ENCODE data around the gene DDX43.
"Not testable (repeated sequence)": the region's sequence is repeated elsewhere in the genome, so short reads cannot be mapped to it uniquely, and the experiment has no call there.

DDX43 gene

GRCh38 chr6:73394577-73395354, at the start of gene DDX43:
DDX43 (plus strand) TSS chr6:73394828; CDS start chr6:73394906, 78 bp downstream.
- in situ Hi-C loops (cut with MboI; ENCODE audit: low pct_unique_long_range_greater_than_20kb, low sequenced_read_pairs): no loop called here
- no peak for DNase-seq

GRCh38 chr6:73348550-73349204, 46.0 kb upstream of the DDX43 start:
- no peak for DNase-seq
- in situ Hi-C loops (cut with MboI; ENCODE audit: low pct_unique_long_range_greater_than_20kb, low sequenced_read_pairs): no loop called here

- in situ Hi-C loops (cut with MboI; ENCODE audit: low pct_unique_long_range_greater_than_20kb, low sequenced_read_pairs): no loop called here
- DNase-seq: no peak
Measured at GRCh38 chr6:73349311-73349710, 45.3 kb upstream of the DDX43 start.

GRCh38 chr6:73353636-73354593, 40.7 kb upstream of the DDX43 start, which contains the start of gene DPPA5:
DPPA5 (minus strand) TSS chr6:73354276; CDS start chr6:73354225, 51 bp downstream.
- DNase-seq: no peak
- in situ Hi-C loops (cut with MboI; ENCODE audit: low pct_unique_long_range_greater_than_20kb, low sequenced_read_pairs): no loop called here

DNA sequence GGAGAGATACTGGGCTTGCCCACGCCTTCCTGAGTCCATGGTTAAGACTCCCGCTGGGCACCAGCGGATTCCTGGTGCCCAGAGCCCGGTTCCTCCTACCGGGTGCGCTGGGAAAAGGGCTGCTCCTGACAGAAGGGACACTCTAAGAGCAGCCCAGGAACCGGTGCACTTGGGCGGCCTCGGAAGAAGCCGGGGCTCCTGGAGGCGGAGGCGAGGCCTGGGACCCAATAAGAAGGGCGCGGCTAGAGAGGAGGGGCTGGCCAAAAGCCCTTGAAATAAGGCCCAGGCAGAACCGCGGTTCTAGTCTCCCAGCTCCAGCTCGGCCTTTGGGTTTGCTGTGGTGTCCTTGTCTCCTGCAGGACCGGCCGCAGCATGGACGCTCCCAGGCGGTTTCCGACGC, 32.3 kb upstream of the DDX43 start, which contains the start of gene KHDC3L:
TSS of gene KHDC3L (plus strand) at position 301 of the 400 bp plus-strand sequence. CDS start at position 373, 72 bp downstream.
- DNase-seq: no peak
- in situ Hi-C loops (cut with MboI; ENCODE audit: low pct_unique_long_range_greater_than_20kb, low sequenced_read_pairs): no loop called here

DNA sequence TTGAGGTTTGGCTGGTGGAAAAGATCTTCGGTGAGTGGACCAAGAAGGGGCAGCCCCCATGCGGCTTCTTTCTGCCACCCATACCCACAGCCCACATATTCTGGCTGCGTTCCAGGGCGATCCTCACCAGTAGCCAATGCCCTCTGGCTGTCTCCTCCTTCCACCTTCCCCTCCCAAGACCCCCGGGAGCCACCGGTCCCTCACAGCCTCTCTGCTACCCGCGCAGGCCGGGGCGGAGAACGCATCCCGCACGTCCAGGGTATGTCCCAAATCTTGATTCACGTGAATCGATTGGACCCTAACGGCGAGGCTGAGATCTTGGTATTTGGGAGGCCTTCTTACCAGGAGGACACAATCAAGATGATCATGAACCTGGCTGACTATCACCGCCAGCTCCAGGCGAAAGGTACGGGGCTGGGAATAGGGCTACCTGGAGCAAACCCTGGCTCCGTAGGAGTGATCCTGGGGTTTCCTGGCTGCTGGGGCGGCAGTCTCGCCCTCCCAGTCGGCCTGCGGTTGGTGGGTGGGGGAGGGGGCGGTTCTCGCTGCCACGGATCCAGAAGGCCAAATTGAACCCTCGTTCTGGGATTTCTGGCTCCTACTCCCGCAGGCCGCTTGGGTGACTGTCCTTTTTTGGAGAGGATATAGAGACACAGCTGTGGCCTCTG, 31.6 kb upstream of the DDX43 start:
- in situ Hi-C loops (cut with MboI; ENCODE audit: low pct_unique_long_range_greater_than_20kb, low sequenced_read_pairs): no loop called here
- no peak for DNase-seq

GRCh38 chr6:73363537-73363875, 31.1 kb upstream of the DDX43 start:
- in situ Hi-C loops (cut with MboI; ENCODE audit: low pct_unique_long_range_greater_than_20kb, low sequenced_read_pairs): no loop called here
- DNase-seq: no peak

- no peak for DNase-seq
- in situ Hi-C loops (cut with MboI; ENCODE audit: low pct_unique_long_range_greater_than_20kb, low sequenced_read_pairs): no loop called here
Measured at GRCh38 chr6:73364121-73364520, 30.5 kb upstream of the DDX43 start.

GRCh38 chr6:73364549-73364948, 30.1 kb upstream of the DDX43 start:
- no peak for DNase-seq
- in situ Hi-C loops (cut with MboI; ENCODE audit: low pct_unique_long_range_greater_than_20kb, low sequenced_read_pairs): no loop called here

DNA sequence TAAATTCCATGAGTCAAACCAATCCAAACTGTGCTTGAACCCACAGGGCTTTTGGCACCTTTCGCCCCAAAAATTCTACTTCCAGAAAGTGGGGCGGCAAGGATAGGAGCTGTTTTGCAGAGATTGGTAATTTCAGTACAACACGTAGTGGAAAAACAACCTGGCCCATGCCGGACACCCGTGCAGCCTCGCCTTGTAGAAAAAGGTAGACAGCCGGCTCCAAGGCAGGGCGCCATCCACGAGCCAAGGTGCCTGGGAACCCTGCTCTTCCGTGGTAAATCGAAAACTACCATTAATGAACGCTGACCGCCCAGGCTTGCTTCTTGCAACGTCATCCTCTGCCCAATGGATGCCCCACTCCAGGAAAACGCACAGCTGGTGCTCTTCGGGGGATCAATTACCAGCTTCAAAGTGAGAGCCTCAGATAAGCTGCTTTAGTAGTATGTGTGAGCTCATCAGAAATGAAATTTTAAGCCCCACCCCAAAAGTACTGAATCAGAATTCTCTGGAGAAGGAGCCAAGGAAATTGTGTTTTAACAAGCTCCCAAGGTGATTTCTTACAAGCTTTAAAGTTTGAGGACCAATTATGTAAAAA, 26.8 kb upstream of the DDX43 start:
- in situ Hi-C loops (cut with MboI; ENCODE audit: low pct_unique_long_range_greater_than_20kb, low sequenced_read_pairs): no loop called here
- DNase-seq: no peak

DNA sequence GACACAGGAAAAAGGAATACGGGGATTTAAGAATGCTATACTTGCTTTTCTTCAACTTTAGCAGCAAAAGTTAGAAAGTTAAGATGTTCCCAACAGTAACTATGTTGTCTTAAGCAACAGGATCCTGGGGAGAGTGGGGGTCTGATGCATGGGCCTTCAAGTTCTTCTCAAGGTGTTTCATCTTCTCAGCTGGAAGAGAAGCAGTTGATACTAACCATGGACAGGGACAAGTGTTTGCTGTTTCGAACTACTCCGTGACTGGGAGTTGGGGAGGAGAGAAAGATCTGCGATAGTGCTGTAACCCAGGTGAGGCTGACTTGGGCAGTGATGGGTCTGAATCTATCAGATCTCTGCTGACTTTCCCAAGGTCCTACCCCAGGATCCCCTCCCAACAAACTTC, 26.0 kb upstream of the DDX43 start:
- DNase-seq: no peak
- in situ Hi-C loops (cut with MboI; ENCODE audit: low pct_unique_long_range_greater_than_20kb, low sequenced_read_pairs): no loop called here

DNA sequence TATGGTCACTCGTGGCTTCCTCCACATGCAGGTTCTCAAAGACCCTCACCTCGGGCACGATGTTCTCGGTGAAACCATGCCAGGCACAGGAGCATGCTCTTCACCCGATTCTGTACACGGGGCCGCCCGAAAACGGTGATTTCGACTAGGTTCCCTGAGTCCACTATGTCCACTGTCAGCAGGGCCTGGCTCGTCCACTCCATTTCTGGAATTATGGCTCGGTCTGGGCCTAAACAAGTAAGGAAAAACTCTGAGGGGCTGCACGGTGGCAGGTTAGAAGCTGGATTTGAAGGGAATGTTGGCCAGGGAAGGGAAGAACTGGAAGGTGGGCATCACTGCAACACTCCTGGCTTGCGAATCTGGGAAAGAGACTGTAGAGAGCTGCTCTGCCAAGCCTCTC, 25.5 kb upstream of the DDX43 start:
- in situ Hi-C loops (cut with MboI; ENCODE audit: low pct_unique_long_range_greater_than_20kb, low sequenced_read_pairs): no loop called here
- DNase-seq: no peak

GRCh38 chr6:73369563-73369962, 25.1 kb upstream of the DDX43 start, which contains the start of gene OOEP:
OOEP (minus strand) TSS chr6:73369897; CDS start chr6:73369792, 105 bp downstream.
- no peak for DNase-seq
- in situ Hi-C loops (cut with MboI; ENCODE audit: low pct_unique_long_range_greater_than_20kb, low sequenced_read_pairs): no loop called here

- in situ Hi-C loops (cut with MboI; ENCODE audit: low pct_unique_long_range_greater_than_20kb, low sequenced_read_pairs): no loop called here
- DNase-seq: no peak
Measured at GRCh38 chr6:73371984-73372383, 22.6 kb upstream of the DDX43 start.

DNA sequence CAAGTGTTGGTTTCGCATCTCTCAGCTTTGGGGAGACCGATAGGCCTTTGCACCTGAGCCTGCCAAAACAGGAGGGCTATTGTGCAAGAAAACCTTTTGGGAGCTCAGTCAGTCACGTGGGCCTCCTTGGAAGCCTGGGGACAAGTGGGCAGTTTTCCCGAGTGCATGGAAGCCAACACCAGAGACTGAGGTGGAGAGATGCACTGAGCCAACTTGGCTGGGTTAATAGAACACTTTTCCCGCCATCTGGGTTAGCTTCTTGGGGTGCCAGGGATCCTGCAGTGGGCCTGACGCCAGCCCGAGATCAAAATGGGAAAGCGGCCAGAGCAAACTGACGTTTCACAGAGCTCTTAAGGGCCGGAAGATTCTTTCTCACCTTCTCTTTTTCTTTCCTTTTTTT, 22.1 kb upstream of the DDX43 start:
- no peak for DNase-seq
- in situ Hi-C loops (cut with MboI; ENCODE audit: low pct_unique_long_range_greater_than_20kb, low sequenced_read_pairs): no loop called here

- in situ Hi-C loops (cut with MboI; ENCODE audit: low pct_unique_long_range_greater_than_20kb, low sequenced_read_pairs): no loop called here
- DNase-seq: no peak
Measured at GRCh38 chr6:73375216-73375615, 19.4 kb upstream of the DDX43 start.

GRCh38 chr6:73377225-73377624, 17.4 kb upstream of the DDX43 start:
- in situ Hi-C loops (cut with MboI; ENCODE audit: low pct_unique_long_range_greater_than_20kb, low sequenced_read_pairs): no loop called here
- DNase-seq: no peak

DNA sequence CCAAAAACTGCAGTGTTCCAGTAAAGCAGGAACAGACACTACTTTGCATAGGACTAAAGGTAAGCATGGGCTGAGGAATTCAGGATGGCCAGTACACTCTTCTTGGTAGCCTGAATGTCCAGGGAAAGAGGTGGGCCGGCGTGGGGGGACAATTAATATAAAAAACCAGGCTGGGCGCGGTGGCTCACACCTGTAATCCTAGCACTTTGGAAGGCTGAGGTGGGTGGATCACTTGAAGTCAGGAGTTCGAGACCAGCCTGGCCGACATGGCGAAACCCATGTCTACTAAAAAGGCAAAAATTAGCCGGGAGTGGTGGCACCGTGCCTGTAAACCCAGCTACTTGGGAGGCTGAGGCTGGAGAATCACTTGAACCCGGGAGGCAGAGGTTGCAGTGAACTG, 13.1 kb upstream of the DDX43 start:
- in situ Hi-C loops (cut with MboI; ENCODE audit: low pct_unique_long_range_greater_than_20kb, low sequenced_read_pairs): not testable (repeated sequence)

More for the DNA sequence above, 13.1 kb upstream of the DDX43 start:
- not testable (repeated sequence) for DNase-seq
